Spinal cord (tissue), 10 donors: Measurements from ENCODE around the gene MGAT5. TPM values are rescaled to one million over a fixed set of nuclear protein-coding genes. Genes with fewer than 3 reads are reported as not detected.

Experiments used
- DNase-seq, 6 donors: peaks; one replicate each; pipeline versions ENCODE4 v3.0.0 to v3.0.0-alpha.2; 2013 to 2015; ENCODE audit warnings: low spot score in 6 of 6, low read depth in 4 of 6
- H3K27ac ChIP-seq: one replicate; pipeline ENCODE4 v1.5.1; 2013; ENCODE audit warnings: low read depth, low read length, control low read depth
- H3K27me3 ChIP-seq: one replicate; pipeline ENCODE4 v1.6.1; 2013; ENCODE audit warnings: low read length; ENCODE audit not compliant: control insufficient read depth, insufficient read depth
- H3K36me3 ChIP-seq: one replicate; pipeline ENCODE4 v1.6.1; 2013; ENCODE audit warnings: low read length; ENCODE audit not compliant: control insufficient read depth, insufficient read depth
- H3K4me1 ChIP-seq: one replicate; pipeline ENCODE4 v1.6.1; 2013; ENCODE audit warnings: low read length; ENCODE audit not compliant: control insufficient read depth, insufficient read depth
- H3K4me3 ChIP-seq: one replicate; pipeline ENCODE4 v1.5.1; 2013; ENCODE audit warnings: low read depth, low read length, control low read depth
- H3K9me3 ChIP-seq: one replicate; pipeline ENCODE4 v1.6.1; 2013; ENCODE audit warnings: low read length; ENCODE audit not compliant: control insufficient read depth, insufficient read depth
- WGBS: methylation state at CpG from one replicate; pipeline ENCODE4 v1.1.5; 2013; ENCODE audit warnings: missing lambda C conversion rate; ENCODE audit not compliant: insufficient coverage; 5-methylcytosine and 5-hydroxymethylcytosine counted together
- polyA plus RNA-seq, 2 donors: library from polyadenylated mRNA; unstranded; fragments of 120-200 nt; gene quantifications; one replicate each; pipeline ENCODE4 v1.2.1, GENCODE V29; 2013; ENCODE audit not compliant: insufficient read length in 2 of 2
- total RNA-seq, 2 donors: library from RNA; depleted of rRNA in 1 of 2; stranded (reverse); fragments of 120-200 nt in 1 of 2; fragments of >200 nt in 1 of 2; gene quantifications; one replicate each; pipeline versions ENCODE4 v1.2.3 to v1.2.4, GENCODE V29; 2013 to 2014
- donor health status: healthy.

MGAT5 gene
- total and polyA plus RNA-seq, 4 donors = 45.8 to 76.6 (median 48.3) TPM

GRCh38 chr2:134319596-134320254 is 65.9 kb downstream of the MGAT5 start:
- Histone ChIP-seq H3K4me1 (peaks cover 12% of the 10 kb centered on the region), H3K36me3 (peaks cover 5% of the 10 kb centered on the region), H3K4me3 (no peak overlapping the region), H3K27me3 (no peaks in the 10 kb centered on the region), H3K27ac (no peak overlapping the region), H3K9me3 (no peaks in the 10 kb centered on the region)
- DNase-seq = no peak
- 80% methylated on average over 1 of the region's 2 CpGs for WGBS

DNA sequence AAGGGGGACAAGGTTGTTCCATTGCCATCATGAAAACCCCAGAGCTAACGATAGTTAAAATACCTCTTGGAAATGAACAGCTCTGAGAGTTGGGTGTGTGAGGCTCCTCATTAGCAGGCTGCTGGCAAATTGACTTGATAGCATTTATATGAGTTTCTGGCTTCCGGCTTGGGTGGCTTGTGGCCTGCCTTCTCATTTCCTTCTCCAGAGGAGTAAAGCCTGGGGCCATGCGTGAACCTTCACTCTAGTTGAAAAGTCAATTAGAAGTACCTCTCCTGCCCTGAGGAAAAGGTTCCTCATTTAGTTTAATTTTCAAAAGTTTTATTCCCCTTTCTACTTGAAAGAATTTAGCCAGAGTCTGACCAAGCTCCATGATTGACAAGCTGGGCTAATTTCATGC is 67.1 kb downstream of the MGAT5 start:
- peaks cover 5% of the 10 kb centered on the region for H3K36me3 ChIP-seq
- no peak overlapping the region for H3K27ac ChIP-seq
- no peak overlapping the region for H3K4me3 ChIP-seq
- H3K4me1 ChIP-seq = peaks cover 3% of the 10 kb centered on the region
- DNase-seq = no peak
- WGBS = 100% methylated on average over 1 of the region's 3 CpGs
- no peaks in the 10 kb centered on the region for H3K27me3 ChIP-seq
- H3K9me3 ChIP-seq = no peaks in the 10 kb centered on the region

- Histone ChIP-seq H3K27me3 (no peaks in the 10 kb centered on the region), H3K4me3 (no peak overlapping the region), H3K27ac (no peak overlapping the region), H3K36me3 (peaks cover 2% of the 10 kb centered on the region), H3K9me3 (no peaks in the 10 kb centered on the region), H3K4me1 (no peaks in the 10 kb centered on the region)
- DNase-seq = peak in 1 of 6 donors; percentile 58
- no CpG with 5 or more reads among the region's 1 CpG for WGBS
Measured at GRCh38 chr2:134323777-134324176, 69.9 kb downstream of the MGAT5 start.

GRCh38 chr2:134324430-134324829 is 70.6 kb downstream of the MGAT5 start:
- H3K36me3 ChIP-seq = peaks cover under 1% of the 10 kb centered on the region
- no peaks in the 10 kb centered on the region for H3K27me3 ChIP-seq
- H3K27ac ChIP-seq = no peak overlapping the region
- H3K4me1 ChIP-seq = no peaks in the 10 kb centered on the region
- 44% methylated on average over 1 of the region's 4 CpGs for WGBS
- H3K9me3 ChIP-seq = no peaks in the 10 kb centered on the region
- peak in 1 of 6 donors; percentile 69 for DNase-seq
- H3K4me3 ChIP-seq = no peak overlapping the region

DNA sequence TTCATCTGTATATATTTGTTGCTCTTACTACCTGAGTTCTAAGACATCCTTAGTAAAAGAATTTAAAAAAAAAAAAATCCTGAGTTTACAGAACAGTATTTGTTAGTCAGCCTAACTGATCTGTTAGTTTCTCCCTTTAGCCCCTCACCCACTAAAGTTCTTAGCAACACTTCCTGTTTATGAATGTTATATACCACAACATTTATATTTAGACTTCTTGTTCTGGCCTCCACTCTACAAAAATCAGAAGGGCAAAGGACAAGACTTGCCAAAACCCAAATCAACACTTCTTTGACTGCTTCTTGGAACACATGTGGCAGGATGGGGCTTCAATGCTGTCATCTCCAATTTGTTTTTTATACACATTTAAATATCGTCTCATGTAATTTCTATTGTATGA is 71.1 kb downstream of the MGAT5 start:
- peak in 1 of 6 donors; percentile 43 for DNase-seq
- H3K9me3 ChIP-seq = no peaks in the 10 kb centered on the region
- no CpG with 5 or more reads among the region's 1 CpG for WGBS
- H3K4me1 ChIP-seq = no peaks in the 10 kb centered on the region
- no peaks in the 10 kb centered on the region for H3K27me3 ChIP-seq
- no peak overlapping the region for H3K27ac ChIP-seq
- no peak overlapping the region for H3K4me3 ChIP-seq
- no peaks in the 10 kb centered on the region for H3K36me3 ChIP-seq

- Histone ChIP-seq H3K36me3 (no peaks in the 10 kb centered on the region), H3K27me3 (no peaks in the 10 kb centered on the region), H3K4me3 (no peak overlapping the region), H3K4me1 (no peaks in the 10 kb centered on the region), H3K27ac (no peak overlapping the region), H3K9me3 (no peaks in the 10 kb centered on the region)
- no CpG with 5 or more reads among the region's 1 CpG for WGBS
- DNase-seq = no peak
Measured at GRCh38 chr2:134325696-134326095, 71.8 kb downstream of the MGAT5 start.

DNA sequence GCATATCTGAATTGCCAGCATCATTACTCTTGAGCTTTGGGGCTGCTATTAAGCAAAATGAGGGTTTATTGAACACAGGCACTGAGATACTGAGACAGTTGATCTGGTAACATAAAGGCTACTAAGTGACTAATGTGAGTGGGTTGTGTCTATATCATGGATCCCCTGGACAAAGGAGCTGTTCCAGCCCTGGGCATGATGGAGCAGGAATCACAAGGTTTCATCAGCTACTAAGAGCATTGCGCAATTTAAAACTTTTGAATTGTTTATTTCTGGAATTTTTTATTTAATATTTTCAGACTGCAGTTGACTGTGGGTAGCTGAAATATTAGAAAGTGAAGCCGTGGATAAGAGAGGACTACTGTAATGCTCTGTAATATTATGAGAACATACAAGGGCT is 73.5 kb downstream of the MGAT5 start:
- Histone ChIP-seq H3K27ac (no peak overlapping the region), H3K27me3 (no peaks in the 10 kb centered on the region), H3K36me3 (no peaks in the 10 kb centered on the region), H3K9me3 (no peaks in the 10 kb centered on the region), H3K4me3 (no peak overlapping the region), H3K4me1 (no peaks in the 10 kb centered on the region)
- no CpG with 5 or more reads among the region's 2 CpGs for WGBS
- DNase-seq = no peak

GRCh38 chr2:134331081-134331480 is 77.2 kb downstream of the MGAT5 start:
- H3K9me3 ChIP-seq = no peaks in the 10 kb centered on the region
- no peaks in the 10 kb centered on the region for H3K4me1 ChIP-seq
- H3K27me3 ChIP-seq = no peaks in the 10 kb centered on the region
- no peak overlapping the region for H3K4me3 ChIP-seq
- no peak overlapping the region for H3K27ac ChIP-seq
- no peak for DNase-seq
- no peaks in the 10 kb centered on the region for H3K36me3 ChIP-seq
- WGBS = 88% methylated on average over 3 of the region's 3 CpGs

GRCh38 chr2:134333646-134334189 is 79.8 kb downstream of the MGAT5 start:
- WGBS = no CpG with 5 or more reads among the region's 3 CpGs
- H3K27me3 ChIP-seq = no peaks in the 10 kb centered on the region
- peak in 2 of 6 donors; percentile 71 to 72 for DNase-seq
- H3K36me3 ChIP-seq = no peaks in the 10 kb centered on the region
- H3K9me3 ChIP-seq = no peaks in the 10 kb centered on the region
- H3K27ac ChIP-seq = no peak overlapping the region
- H3K4me3 ChIP-seq = no peak overlapping the region
- H3K4me1 ChIP-seq = no peaks in the 10 kb centered on the region
